NCI-H345 (cell line): ENCODE results near the gene LCNL1.

Experiments
- DNase-seq: peaks from one replicate; lab custom pipeline; 2025; lab: John Stamatoyannopoulos, UW

LCNL1 gene

GRCh38 chr9:136982232-136983051 is at the start of gene LCNL1:
LCNL1 (plus strand) TSS chr9:136982993; CDS start chr9:136983587, 594 bp downstream.
- DNase-seq = no peak

- no peak for DNase-seq
Observed at GRCh38 chr9:136934277-136934676, 48.5 kb upstream of the LCNL1 start.

- no peak for DNase-seq
Observed at GRCh38 chr9:136935651-136936050, 47.1 kb upstream of the LCNL1 start.

- DNase-seq = no peak
Observed at GRCh38 chr9:136936645-136937170, 46.1 kb upstream of the LCNL1 start.

GRCh38 chr9:136937186-136938001 is 45.4 kb upstream of the LCNL1 start:
- no peak for DNase-seq

- no peak for DNase-seq
Observed at GRCh38 chr9:136939431-136939995, 43.3 kb upstream of the LCNL1 start.

- DNase-seq = no peak
Observed at GRCh38 chr9:136939996-136940525, 42.7 kb upstream of the LCNL1 start.

GRCh38 chr9:136940526-136941230 is 42.1 kb upstream of the LCNL1 start:
- no peak for DNase-seq

- no peak for DNase-seq
Observed at GRCh38 chr9:136941231-136942111, 41.3 kb upstream of the LCNL1 start.

- DNase-seq = no peak
Observed at GRCh38 chr9:136942112-136942880, 40.5 kb upstream of the LCNL1 start.

- DNase-seq = no peak
Observed at GRCh38 chr9:136942881-136943230, 39.9 kb upstream of the LCNL1 start.

GRCh38 chr9:136943291-136944211 is 39.2 kb upstream of the LCNL1 start:
- DNase-seq = peak; percentile 25

- no peak for DNase-seq
Observed at GRCh38 chr9:136944212-136944518, 38.6 kb upstream of the LCNL1 start.

GRCh38 chr9:136944519-136945332 is 38.1 kb upstream of the LCNL1 start, which contains the start of the genes C8G and FBXW5:
C8G (plus strand) TSS chr9:136945243; CDS start chr9:136945321, 78 bp downstream.
FBXW5 (minus strand) TSS chr9:136944738; CDS start chr9:136944083, 655 bp downstream.
- peak; percentile 95 for DNase-seq

GRCh38 chr9:136945333-136946227 is 37.2 kb upstream of the LCNL1 start:
- DNase-seq = no peak

GRCh38 chr9:136946228-136947027 is 36.4 kb upstream of the LCNL1 start:
- DNase-seq = no peak
